Left ventricle myocardium inferior (tissue), 1 donor: ENCODE measurements around the gene SRSF12. TPM values are rescaled to one million over a fixed set of nuclear protein-coding genes. Genes with fewer than 3 reads are reported as not detected.

ENCODE experiments used
- DNase-seq: peaks from one replicate; pipeline ENCODE4 v3.0.0-alpha.2; 2020
- H3K27ac ChIP-seq: fragments of 200-600 bp; replicated peaks from 2 replicates; pipeline ENCODE4 v1.8.0; 2021
- H3K27me3 ChIP-seq: fragments of 200-600 bp; 2 replicates; pipeline ENCODE4 v1.8.0; 2021; ENCODE audit warnings: low read depth
- H3K36me3 ChIP-seq: fragments of 200-600 bp; 2 replicates; pipeline ENCODE4 v1.8.0; 2021
- H3K4me1 ChIP-seq: fragments of 200-600 bp; 2 replicates; pipeline ENCODE4 v1.8.0; 2021
- H3K4me3 ChIP-seq: fragments of 200-600 bp; 2 replicates; pipeline ENCODE4 v1.8.0; 2021; ENCODE audit warnings: mild to moderate bottlenecking, moderate library complexity
- H3K9me3 ChIP-seq: fragments of 200-600 bp; replicated peaks from 2 replicates; pipeline ENCODE4 v1.8.0; 2021
- intact Hi-C: fragments of 100-400 bp; cut with micrococcal nuclease; formaldehyde crosslinking; loops from one replicate; pipeline ENCODE4 v1.11.0; 2022
- total RNA-seq: library from RNA; stranded (reverse); fragmentation: NEBNext Ultra II Directional; extraction: Animal tissue kit (Norgen Biotek cat#: 25700); gene quantifications from one replicate; pipeline ENCODE4 v1.2.1, GENCODE V29; 2021
- TF ChIP-seq, protein P1 (sequence below): fragments of 200-600 bp; IDR thresholded peaks from 2 replicates; pipeline ENCODE4 v1.8.0; 2021; ENCODE audit warnings: antibody characterized with exemption, mild to moderate bottlenecking, borderline replicate concordance
- donor health status: DM: no; HTN: yes; CAD: no; lungs with severe emphysema.

The SRSF12 gene
- total RNA-seq, 1 donor from 2014 or later, result not detected

DNA sequence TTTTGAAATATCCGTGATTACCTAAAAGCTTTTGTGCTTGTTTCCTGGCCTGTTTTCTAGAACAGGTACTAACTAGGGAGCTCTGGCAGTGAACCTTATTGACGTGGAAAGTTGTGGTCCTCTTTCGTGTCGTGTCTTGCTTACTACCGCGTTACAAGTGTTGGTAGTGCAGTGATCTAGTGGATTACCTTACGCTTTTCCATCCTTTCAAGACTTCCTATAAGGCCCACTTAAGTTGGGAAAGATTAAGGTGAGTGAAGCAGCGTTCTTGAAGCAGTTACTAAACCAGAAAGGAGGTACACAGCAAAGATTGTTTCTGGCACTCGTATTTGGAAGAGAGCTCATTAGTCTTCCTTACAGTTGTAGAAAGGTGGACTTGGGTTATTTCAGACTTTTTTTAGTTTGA is 35.4 kb downstream of the SRSF12 start:
- TF ChIP-seq, protein P1, sequence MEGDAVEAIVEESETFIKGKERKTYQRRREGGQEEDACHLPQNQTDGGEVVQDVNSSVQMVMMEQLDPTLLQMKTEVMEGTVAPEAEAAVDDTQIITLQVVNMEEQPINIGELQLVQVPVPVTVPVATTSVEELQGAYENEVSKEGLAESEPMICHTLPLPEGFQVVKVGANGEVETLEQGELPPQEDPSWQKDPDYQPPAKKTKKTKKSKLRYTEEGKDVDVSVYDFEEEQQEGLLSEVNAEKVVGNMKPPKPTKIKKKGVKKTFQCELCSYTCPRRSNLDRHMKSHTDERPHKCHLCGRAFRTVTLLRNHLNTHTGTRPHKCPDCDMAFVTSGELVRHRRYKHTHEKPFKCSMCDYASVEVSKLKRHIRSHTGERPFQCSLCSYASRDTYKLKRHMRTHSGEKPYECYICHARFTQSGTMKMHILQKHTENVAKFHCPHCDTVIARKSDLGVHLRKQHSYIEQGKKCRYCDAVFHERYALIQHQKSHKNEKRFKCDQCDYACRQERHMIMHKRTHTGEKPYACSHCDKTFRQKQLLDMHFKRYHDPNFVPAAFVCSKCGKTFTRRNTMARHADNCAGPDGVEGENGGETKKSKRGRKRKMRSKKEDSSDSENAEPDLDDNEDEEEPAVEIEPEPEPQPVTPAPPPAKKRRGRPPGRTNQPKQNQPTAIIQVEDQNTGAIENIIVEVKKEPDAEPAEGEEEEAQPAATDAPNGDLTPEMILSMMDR, result no peak
- Histone ChIP-seq H3K27ac (peak overlapping the region; percentile 100), H3K4me1 (peaks cover 80% of the 10 kb centered on the region)

DNA sequence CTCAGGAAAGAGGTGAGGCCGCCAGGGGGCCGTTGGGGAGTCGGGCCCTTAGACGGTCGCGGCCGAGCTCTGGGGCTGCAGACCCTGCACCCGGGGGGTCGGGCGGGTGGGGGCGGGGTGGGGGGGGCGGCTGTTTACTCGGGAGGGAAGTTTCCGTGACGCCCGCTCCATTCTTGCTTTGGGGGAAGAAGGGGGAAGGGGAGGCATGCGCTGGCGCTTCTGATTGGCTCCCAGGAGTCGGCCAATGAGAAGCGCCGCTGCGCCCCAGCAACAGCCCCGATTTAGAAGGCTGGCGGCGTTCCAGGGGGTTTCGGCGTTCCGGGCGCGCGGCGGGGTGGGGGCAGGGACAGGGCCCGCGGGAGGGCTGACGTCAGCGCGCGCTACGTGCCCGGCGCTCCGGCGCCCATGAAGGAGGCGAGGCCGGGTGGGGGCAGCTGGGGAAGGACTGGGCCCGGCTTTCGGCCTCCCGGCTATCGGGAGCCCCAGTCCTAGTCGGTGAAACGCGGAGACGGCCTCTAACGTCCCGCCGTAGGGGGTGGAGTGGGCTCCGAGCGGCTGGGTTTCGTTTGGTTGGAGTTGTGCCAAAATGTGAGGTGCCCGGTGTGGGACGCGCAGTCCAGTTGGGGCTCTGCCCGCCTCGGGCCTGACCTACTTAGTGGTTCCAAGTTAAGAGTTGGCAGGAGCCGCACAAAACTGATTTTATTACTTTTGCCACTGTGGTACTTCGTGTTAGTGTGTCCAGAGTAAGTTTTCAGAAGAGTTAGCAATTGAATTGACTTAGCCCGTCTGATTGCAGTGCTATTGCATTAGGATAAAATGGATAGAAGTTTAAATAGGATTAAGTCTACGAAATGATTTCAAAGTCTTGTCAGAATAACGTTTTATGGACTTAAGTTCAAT is 36.2 kb downstream of the SRSF12 start:
- peak overlapping the region; percentile 100 for H3K27ac ChIP-seq
- TF ChIP-seq, protein P1, result peak; percentile 9
- DNase-seq, result peak; percentile 100
- peak overlapping the region; percentile 99 for H3K4me3 ChIP-seq
- no peaks in the 10 kb centered on the region for H3K9me3 ChIP-seq
- intact Hi-C loops, result loop anchor here (10.0 kb wide), 2 partner anchors 63 to 97 kb away; partner anchors contain the start of gene PM20D2
- H3K27me3 ChIP-seq, result no peaks in the 10 kb centered on the region
- peaks cover 43% of the 10 kb centered on the region for H3K36me3 ChIP-seq
- H3K4me1 ChIP-seq, result peaks cover 72% of the 10 kb centered on the region

More for the DNA sequence above, 35.4 kb downstream of the SRSF12 start:
- Histone ChIP-seq H3K27me3 (no peaks in the 10 kb centered on the region), H3K4me3 (peak overlapping the region; percentile 99), H3K36me3 (peaks cover 44% of the 10 kb centered on the region), H3K9me3 (no peaks in the 10 kb centered on the region)
- intact Hi-C loops, result loop anchor here (10.0 kb wide), 2 partner anchors 62 to 98 kb away; partner anchors contain the start of gene PM20D2
- DNase-seq, result no peak

DNA sequence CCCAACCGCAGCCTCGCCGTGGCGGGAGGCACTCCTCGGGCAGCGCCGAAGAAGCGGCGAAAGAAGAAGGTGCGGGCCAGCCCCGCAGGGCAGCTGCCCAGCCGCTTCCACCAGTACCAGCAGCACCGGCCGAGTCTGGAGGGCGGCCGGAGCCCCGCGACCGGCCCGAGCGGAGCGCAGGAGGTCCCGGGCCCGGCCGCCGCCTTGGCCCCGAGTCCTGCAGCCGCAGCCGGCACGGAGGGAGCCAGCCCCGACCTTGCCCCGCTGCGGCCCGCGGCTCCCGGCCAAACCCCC is 36.8 kb downstream of the SRSF12 start:
- H3K4me3 ChIP-seq, result peak overlapping the region; percentile 99
- intact Hi-C loops, result loop anchor here (10.0 kb wide), 2 partner anchors 64 to 96 kb away; partner anchors contain the start of gene PM20D2
- H3K36me3 ChIP-seq, result peaks cover 37% of the 10 kb centered on the region
- peaks cover 66% of the 10 kb centered on the region for H3K4me1 ChIP-seq
- no peaks in the 10 kb centered on the region for H3K9me3 ChIP-seq
- TF ChIP-seq, protein P1, result no peak
- peak overlapping the region; percentile 100 for H3K27ac ChIP-seq
- DNase-seq, result no peak
- H3K27me3 ChIP-seq, result no peaks in the 10 kb centered on the region

DNA sequence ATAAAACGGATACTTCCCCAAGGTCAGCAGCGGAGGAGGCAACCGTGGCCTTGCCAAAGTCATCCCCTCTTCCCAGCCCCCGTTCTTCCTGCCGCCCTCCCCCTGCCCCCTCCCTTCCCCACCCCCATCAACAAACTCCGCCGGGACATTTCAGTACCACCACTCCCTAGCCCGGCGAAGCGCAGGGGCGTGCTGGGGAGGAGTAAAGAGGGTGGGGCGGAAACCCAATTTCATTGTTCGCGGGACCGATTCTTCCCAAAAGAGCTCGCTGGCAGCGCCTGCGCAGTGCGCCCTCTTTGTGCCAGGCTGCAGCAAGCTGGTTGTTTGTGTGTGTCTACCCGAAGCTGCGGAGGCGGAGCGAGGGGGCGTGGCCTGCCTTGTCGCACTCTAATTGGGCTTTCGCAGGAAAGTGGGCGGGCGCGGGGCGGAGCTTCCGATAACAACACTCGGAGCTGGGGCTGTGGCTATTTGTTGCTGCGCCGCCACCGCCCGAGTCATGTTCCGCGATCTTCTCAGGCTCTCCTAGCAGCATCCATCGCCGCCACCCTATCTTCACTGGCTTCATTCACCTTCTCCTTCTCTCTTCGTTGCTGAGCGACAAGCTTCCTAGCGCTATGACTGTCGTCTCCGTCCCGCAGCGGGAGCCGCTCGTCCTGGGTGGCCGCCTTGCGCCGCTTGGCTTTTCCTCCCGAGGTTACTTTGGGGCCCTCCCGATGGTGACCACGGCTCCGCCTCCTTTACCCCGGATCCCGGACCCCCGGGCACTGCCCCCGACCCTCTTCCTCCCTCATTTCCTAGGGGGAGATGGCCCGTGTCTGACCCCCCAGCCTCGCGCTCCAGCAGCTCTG is 37.4 kb downstream of the SRSF12 start, which contains the start of gene PNRC1:
PNRC1 (plus strand) TSS at position 471 of the 848 bp plus-strand sequence; CDS start at position 615, 144 bp downstream.
- peak within 1 kb of the TSS; percentile 99 for H3K4me3 ChIP-seq
- TF ChIP-seq, protein P1, result no peak
- H3K4me1 ChIP-seq, result peaks cover 60% of the 10 kb centered on the region
- DNase-seq, result peak; percentile 100
- H3K27ac ChIP-seq, result peak within 1 kb of the TSS; percentile 100
- H3K36me3 ChIP-seq, result peaks cover 32% of the 10 kb centered on the region
- intact Hi-C loops, result loop anchor here (10.0 kb wide), 2 partner anchors 64 to 96 kb away; partner anchors contain the start of gene PM20D2
- H3K9me3 ChIP-seq, result no peaks in the 10 kb centered on the region
- no peaks in the 10 kb centered on the region for H3K27me3 ChIP-seq
